Dermis blood vessel endothelial cell (primary cell): ENCODE results near the gene CDNF. TPM values are rescaled to one million over a fixed set of nuclear protein-coding genes. Genes with fewer than 3 reads are reported as not detected.

ENCODE experiments used
- DNase-seq: peaks from one replicate; pipeline ENCODE4 v3.0.0; 2010
- total RNA-seq: library from RNA; depleted of rRNA; stranded (reverse); fragments of >200 nt; gene quantifications from 2 replicates; pipeline ENCODE4 v1.2.3, GENCODE V29; 2014

CDNF gene
- total RNA-seq, 1 donor from 2014 or later, result 1.9 TPM

- DNase-seq, result no peak
Observed at GRCh38 chr10:14784459-14785055, 53.3 kb downstream of the CDNF start.

- DNase-seq, result peak; percentile 100
Observed at GRCh38 chr10:14782691-14783363, 55.0 kb downstream of the CDNF start.

GRCh38 chr10:14781763-14782162 is 56.1 kb downstream of the CDNF start:
- DNase-seq, result peak; percentile 80

GRCh38 chr10:14779001-14779651 is 58.7 kb downstream of the CDNF start:
- DNase-seq, result no peak

- DNase-seq, result no peak
Observed at GRCh38 chr10:14776546-14776945, 61.3 kb downstream of the CDNF start.

- no peak for DNase-seq
Observed at GRCh38 chr10:14775656-14776055, 62.2 kb downstream of the CDNF start.

GRCh38 chr10:14774797-14775196 is 63.0 kb downstream of the CDNF start, which contains the start of gene FAM107B:
Gene FAM107B, minus strand, starts transcription at chr10:14774897. Its CDS starts 234 bp downstream, at chr10:14774663.
- no peak for DNase-seq

- DNase-seq, result no peak
Observed at GRCh38 chr10:14774214-14774580, 63.6 kb downstream of the CDNF start.

GRCh38 chr10:14773551-14774213 is 64.2 kb downstream of the CDNF start:
- no peak for DNase-seq

- no peak for DNase-seq
Observed at GRCh38 chr10:14772399-14772798, 65.4 kb downstream of the CDNF start.

GRCh38 chr10:14770927-14771326 is 66.9 kb downstream of the CDNF start:
- DNase-seq, result no peak

Other genes with a start within 250 kb of the CDNF start
- gene FAM107B, start 63.1 kb downstream of the CDNF start, total RNA-seq, result 60.6 and 129 TPM in 2 replicates
- 8.8 and 17.6 TPM in 2 replicates for gene HSPA14, start 269 bp upstream of the CDNF start, total RNA-seq
- 19.2 and 19.7 TPM in 2 replicates for gene MSANTD7, start 269 bp upstream of the CDNF start, total RNA-seq
- gene SUV39H2, start 40.8 kb upstream of the CDNF start, total RNA-seq, result 17.7 and 23.5 TPM in 2 replicates
- 8.8 and 11.6 TPM in 2 replicates for gene DCLRE1C, start 116.1 kb upstream of the CDNF start, total RNA-seq
- not detected in 2 replicates for gene MEIG1, start 121.4 kb upstream of the CDNF start, total RNA-seq
- gene OLAH, start 205.9 kb upstream of the CDNF start, total RNA-seq, result 0.33 and 0.51 TPM in 2 replicates